HUDEP-2 (cell line): ENCODE results near the gene OR6C65.
"Not testable (repeated sequence)": the region's sequence is repeated elsewhere in the genome, so short reads cannot be mapped to it uniquely, and the experiment has no call there.

Experiments used
- DNase-seq, 76 experiments: peaks; one replicate each; lab custom pipeline; 2025; ENCODE audit not compliant: unreplicated experiment in 76 of 76; lab: John Stamatoyannopoulos, UW

Gene OR6C65

GRCh38 chr12:55400229-55400628 is at the start of gene OR6C65:
Gene OR6C65, plus strand, starts transcription at chr12:55400529. Its CDS starts 0 bp downstream, at chr12:55400529.
- DNase-seq: no peak

- not testable (repeated sequence) for DNase-seq
These were observed 45.0 kb upstream of the OR6C65 start for GRCh38 chr12:55355338-55355737.

DNA sequence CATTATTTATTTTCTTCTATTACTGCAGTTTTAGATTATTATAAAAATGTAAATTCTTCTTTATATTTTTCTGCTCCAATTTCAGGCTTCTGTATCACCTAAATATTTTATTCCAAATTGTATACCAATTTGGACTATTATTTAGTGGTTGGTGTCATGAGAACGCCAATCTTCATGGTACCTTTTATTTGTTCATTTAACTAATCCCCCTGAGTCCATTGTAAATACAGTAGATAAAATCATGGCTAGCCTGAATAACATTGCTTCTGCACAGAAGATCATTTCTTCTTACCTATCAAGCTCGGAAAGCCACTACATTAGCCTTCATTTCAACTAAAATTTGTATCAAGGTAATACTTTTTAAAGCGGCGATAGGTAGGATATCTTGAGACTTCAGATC is 37.7 kb upstream of the OR6C65 start, which contains the start of gene OR6C75:
Gene OR6C75, plus strand, starts transcription at position 301 of the 400 bp plus-strand sequence. CDS start 2,136 bp downstream, outside the sequence.
- no peak for DNase-seq

DNA sequence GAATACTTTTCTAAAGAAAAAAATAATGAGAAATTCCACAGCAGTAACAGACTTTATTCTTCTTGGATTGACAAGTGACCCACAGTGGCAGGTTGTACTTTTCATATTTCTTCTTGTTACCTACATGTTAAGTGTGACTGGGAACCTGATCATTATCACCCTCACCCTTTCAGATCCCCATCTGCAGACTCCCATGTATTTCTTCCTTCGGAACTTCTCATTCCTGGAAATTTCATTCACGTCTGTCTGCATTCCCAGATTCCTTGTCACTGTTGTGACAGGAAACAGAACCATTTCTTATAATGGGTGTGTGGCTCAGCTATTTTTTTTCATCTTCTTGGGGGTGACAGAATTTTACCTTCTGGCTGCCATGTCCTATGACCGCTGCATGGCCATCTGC is 35.2 kb upstream of the OR6C65 start:
- DNase-seq: no peak

DNA sequence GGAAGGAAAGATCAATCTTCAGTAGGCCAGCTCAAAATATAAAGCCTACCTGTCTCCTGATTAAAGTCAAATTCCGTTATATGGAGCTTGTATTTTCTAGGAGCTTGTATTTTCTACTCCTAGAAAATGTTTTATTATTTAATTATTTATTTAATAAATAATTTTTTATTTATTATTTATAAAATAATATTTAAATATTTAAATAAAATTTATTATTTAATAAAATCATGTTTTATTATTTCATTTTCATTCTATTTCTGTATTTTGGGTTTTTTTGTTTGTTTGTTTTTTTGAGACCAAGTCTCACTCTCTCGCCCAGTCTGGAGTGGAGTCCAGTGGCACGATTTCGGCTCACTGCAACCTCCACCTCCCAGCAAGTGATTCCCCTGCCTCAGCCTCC is 27.8 kb upstream of the OR6C65 start:
- no peak for DNase-seq

DNA sequence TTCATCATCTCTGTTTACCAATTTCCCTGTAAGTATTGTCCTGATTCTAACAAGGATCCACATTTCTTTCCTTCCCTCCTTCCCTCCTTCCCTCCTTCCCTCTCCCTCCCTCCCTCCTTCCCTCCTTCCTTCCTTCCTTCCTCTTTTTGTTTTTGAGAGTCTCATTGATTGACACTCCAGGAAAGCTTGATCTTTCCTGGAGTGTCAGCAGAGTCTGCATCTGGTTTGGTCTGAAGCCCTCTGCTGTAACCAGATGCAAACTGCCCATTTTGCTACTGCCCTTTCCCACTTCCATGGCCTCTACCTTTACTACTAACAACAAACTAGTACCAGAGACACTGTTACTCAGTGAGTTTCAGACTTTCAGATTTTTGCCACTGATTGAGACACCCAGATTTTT is 14.4 kb upstream of the OR6C65 start:
- DNase-seq: no peak

- DNase-seq: no peak
These were observed 8.1 kb upstream of the OR6C65 start for GRCh38 chr12:55392032-55392795.

GRCh38 chr12:55396326-55396725 is 4.0 kb upstream of the OR6C65 start:
- DNase-seq: no peak

GRCh38 chr12:55407866-55408265 is 7.5 kb downstream of the OR6C65 start:
- no peak for DNase-seq

DNA sequence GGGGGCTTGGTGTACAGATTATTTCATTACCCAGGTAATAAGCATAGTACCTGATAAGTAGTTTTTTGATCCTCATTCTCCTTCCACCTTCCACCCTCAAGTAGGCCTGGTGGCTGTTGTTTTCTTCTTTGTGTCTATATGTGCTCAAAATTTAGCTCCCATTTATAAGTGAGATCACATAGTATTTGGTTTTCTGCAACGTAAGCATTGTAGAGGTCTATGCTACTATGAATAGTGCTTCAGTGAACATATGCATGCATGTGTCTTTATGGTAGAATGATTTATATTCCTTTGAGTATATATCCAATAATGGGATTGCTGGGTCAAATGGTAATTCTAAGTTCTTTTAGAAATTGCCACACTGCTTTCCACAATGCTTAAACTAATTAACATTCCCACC is 8.8 kb downstream of the OR6C65 start:
- not testable (repeated sequence) for DNase-seq

DNA sequence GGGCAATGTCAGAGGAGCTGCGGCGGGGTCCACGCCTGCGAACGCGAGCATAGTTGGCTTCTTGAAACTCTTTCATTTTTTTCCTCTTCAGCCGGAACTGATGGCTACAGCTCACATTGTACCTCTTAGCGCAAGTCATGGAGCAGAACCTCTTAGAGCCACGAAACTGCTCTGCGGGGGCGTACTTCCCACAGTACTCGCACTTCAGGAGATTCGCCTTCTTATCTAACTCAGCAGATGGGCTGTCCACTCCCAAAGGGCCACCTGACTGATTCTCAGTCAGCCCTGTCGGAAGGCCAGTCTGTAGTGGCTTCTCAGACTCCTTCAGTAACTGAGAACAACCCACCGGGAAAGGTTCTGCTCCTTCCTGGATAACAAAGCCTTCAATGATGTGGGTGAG is 11.8 kb downstream of the OR6C65 start:
- not testable (repeated sequence) for DNase-seq

DNA sequence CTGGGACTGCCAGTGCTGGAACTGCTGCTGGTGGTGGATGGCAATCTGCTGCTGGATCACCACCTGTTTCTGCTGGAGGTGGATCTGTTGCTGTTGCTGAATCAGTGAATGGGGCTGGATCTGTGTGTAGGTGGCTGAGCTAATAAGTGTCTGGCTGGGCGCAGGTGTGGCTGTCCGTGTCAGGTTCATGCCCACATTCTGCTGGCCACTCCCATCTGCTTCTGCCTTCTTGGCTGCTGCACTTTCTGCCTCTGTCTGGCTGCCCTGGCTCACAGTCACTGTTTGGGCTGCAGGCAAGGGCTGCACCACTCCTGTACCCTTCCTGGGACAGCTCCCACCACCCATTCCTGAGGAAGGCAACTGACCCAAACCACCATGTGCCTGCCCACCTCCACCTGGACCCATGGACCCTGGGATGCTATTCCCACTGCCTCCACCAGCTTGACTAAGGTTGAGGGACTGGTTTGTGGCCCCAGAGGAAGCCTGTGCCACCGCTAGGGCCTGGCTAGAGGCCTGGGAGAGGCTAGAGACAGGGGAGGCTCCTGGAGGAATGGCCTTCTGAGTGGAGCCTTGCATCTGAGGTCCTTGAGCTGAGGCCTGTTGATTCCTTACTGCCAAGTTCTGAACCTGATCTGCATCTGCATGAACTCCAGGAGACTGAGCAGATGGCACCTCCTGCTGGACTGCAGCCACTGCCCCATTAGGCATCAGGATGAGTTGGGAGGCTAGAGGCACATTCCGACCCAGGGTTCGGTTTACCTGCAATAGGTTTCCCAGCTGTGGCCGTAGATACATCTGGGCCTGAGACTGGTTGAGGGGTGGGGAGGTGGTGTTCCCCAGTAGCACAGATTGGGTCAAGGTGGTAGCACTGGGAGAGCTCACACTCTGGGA is 13.4 kb downstream of the OR6C65 start:
- DNase-seq: not testable (repeated sequence)

- not testable (repeated sequence) for DNase-seq
These were observed 14.1 kb downstream of the OR6C65 start for GRCh38 chr12:55414396-55414823.

DNA sequence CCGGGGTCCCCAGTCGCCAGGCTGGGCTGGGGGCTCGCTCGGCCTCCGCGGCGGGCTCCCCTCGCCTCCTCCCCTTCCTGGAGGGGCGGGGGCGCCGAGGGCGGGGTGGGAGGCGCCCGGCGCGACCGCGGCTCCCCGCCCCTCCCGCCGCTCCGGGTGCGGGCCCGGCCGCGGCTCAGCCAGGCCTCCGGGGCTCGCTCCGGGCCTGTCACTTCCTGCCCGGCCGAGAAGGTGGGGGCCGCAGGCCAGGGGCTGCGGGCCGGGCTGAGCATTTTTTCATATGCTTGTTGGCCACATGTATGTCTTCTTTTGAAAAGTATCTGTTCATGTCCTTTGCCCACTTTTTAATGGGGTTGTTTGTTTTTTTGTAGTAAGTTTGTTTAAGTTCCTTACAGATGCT is 14.6 kb downstream of the OR6C65 start:
- DNase-seq: not testable (repeated sequence)

DNA sequence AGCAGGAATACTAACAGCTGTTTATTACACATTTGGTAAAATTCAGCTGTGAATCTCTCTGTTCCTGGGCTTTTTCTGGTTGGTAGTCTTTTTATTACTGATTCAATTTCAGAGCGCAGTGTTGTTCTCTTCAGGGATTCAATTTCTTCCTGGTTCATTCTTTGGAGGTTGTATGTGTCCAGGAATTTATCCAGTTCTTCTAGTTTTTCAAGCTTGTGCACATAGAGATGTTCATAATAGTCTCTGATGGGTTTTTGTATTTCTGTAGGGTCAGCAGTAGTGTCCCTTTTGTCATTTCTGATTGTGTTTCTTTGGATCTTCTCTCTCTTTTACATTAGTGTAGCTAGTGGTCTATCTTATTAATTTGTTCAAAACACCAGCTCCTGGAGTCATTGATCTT is 16.6 kb downstream of the OR6C65 start:
- DNase-seq: no peak

- no peak for DNase-seq
These were observed 20.1 kb downstream of the OR6C65 start for GRCh38 chr12:55420307-55420962.

DNA sequence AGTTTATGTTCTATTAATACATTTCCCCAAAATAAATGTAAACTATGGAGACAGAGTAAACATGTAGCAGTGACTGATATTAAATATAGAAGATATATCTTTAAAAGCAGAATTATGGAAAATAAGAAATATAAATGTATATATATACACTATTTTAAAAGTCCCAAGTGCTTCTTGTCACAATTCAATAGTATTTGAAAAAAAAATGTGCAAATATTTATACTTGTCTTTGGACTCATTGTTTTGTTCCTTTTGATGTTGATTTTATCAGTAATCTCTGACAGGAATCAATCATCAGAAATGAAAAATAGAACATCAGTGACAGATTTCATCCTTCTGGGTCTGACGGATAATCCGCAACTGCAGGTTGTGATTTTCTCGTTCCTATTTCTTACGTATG is 25.6 kb downstream of the OR6C65 start, which contains the start of gene OR6C76:
Gene OR6C76, plus strand, starts transcription at position 301 of the 400 bp plus-strand sequence. Its CDS starts 0 bp downstream, at position 301.
- no peak for DNase-seq

GRCh38 chr12:55428331-55429243 is 28.3 kb downstream of the OR6C65 start:
- no peak for DNase-seq

DNA sequence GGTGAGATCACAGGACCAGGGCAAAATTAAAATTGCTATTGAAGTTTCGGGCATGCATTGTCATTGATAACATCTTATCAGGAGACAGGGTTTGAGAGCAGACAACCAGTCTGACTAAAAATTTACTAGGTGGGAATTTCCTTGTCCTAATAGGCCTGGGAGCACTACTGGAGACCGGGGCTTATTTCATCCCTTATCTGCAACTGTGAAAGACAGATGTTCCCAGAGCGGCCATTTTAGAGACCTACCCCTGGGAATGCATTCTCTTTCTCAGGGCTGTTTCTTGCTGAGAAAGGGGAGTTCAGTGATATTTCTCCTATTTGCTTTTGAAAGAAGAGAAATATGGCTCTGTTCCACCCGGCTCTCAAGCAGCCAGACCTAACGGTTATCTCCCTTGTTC is 40.9 kb downstream of the OR6C65 start:
- not testable (repeated sequence) for DNase-seq

DNA sequence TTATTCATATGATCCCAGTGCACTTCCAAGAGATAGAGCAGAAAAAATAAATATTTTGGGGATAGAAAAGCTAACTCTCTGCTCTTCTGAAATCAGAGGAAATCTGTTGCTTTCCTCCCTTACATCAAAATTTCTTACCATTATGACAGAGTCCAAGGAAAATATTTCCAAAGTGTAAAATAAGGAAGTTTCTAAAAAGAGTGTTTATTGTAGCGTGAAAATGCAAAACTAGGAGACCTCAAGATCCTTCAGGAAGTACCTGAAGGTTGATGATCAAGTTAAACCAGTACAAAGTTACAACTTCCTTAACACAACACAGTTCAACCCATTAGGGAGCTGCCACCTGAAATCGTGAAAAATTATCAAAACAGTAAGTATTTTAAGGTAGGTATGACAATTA is 43.4 kb downstream of the OR6C65 start, which contains the start of gene OR6C2:
Gene OR6C2, plus strand, starts transcription at position 301 of the 400 bp plus-strand sequence. CDS start 8,138 bp downstream, outside the sequence.
- DNase-seq: no peak
